H1 (cell line): ENCODE data around the gene C19orf53.
A peak's percentile ranks its signal among the peaks of the same experiment; 100 is the strongest.

Experiments
- BCL11A ChIP-seq, 2 experiments: IDR thresholded peaks; one replicate each; pipeline ENCODE4 v1.6.1; 2011; ENCODE audit warnings: low read depth in 2 of 2, low read length in 2 of 2, mild to moderate bottlenecking in 2 of 2
- CBX8 ChIP-seq: fragments of 300-800, 300-1000 bp; sonication (generic); IDR thresholded peaks from 2 replicates; pipeline ENCODE4 v1.7.1; 2016; ENCODE audit warnings: low read depth, low read length, borderline replicate concordance
- CTCF ChIP-seq, 3 experiments: IDR thresholded peaks; 1 replicate in 2 of 3; 2 replicates in 1 of 3; pipeline versions ENCODE4 v1.5.1 to v1.6.1; 2011; ENCODE audit warnings: low read length in 3 of 3, mild to moderate bottlenecking in 3 of 3, inconsistent platforms in 2 of 3, low read depth in 1 of 3, moderate library complexity in 1 of 3; ENCODE audit not compliant: insufficient read depth in 1 of 3; ENCODE audit errors: control extremely low read depth in 1 of 3
- EP300 ChIP-seq, 2 experiments: IDR thresholded peaks; 1 replicate in 1 of 2; 2 replicates in 1 of 2; pipeline ENCODE4 v1.6.1; 2011 to 2012; ENCODE audit warnings: low read depth in 2 of 2, low read length in 2 of 2, mild to moderate bottlenecking in 2 of 2, borderline replicate concordance in 1 of 2, inconsistent platforms in 1 of 2, moderate library complexity in 1 of 2
- EZH2 ChIP-seq: fragments of 200-600 bp; sonication (generic); IDR thresholded peaks from 2 replicates; pipeline ENCODE4 v1.7.1; 2012; ENCODE audit warnings: low read depth, mild to moderate bottlenecking, moderate library complexity, low read length, inconsistent platforms; ENCODE audit not compliant: severe bottlenecking
- JUND ChIP-seq: IDR thresholded peaks from 2 replicates; pipeline ENCODE4 v1.6.1; 2011; ENCODE audit warnings: mild to moderate bottlenecking, improper control_type of control experiment, low read length
- KDM1A ChIP-seq: fragments of 200-600, 300-600 bp; sonication (generic); IDR thresholded peaks from 2 replicates; pipeline ENCODE4 v1.7.1; 2016; ENCODE audit warnings: mild to moderate bottlenecking, low read length, borderline replicate concordance
- POLR2A ChIP-seq, 2 experiments: IDR thresholded peaks; 1 replicate in 1 of 2; 2 replicates in 1 of 2; pipeline ENCODE4 v1.6.1; 2011; ENCODE audit warnings: low read depth in 2 of 2, low read length in 2 of 2, mild to moderate bottlenecking in 2 of 2; ENCODE audit errors: control extremely low read depth in 1 of 2
- POLR2AphosphoS5 ChIP-seq: IDR thresholded peaks from 2 replicates; pipeline ENCODE4 v1.6.1; 2011; ENCODE audit warnings: low read depth, low read length
- RBBP5 ChIP-seq: IDR thresholded peaks from 2 replicates; pipeline ENCODE4 v1.7.1; 2012; ENCODE audit warnings: low read depth, mild to moderate bottlenecking, inconsistent platforms, low read length, moderate library complexity, borderline replicate concordance
- TF ChIP-seq, protein P1 (sequence below): IDR thresholded peaks from 2 replicates; pipeline ENCODE4 v1.6.1; 2012; ENCODE audit warnings: inconsistent platforms

DNA sequence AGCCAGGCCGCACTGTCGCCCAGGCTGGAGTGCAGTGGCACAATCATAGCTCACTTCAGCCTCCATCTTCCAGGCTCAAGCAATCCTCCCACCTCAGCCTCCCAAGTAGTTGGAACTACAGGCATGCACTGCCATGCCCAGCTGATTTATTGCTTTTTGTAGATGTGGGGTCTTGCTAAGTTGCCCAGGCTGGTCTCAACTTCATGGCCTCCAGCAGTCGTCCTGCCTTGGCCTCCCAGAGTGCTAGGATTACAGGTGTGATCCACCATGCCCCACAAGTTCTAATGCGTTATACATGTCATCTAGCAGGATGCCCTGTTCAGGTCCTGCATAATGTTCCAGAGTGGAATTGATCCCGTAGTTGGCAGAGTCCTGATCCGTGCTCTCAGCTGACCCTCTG is 4.6 kb downstream of the C19orf53 start:
- TF ChIP-seq CTCF (IDR thresholded peaks at IDR 0.05; ENCODE audit: control extremely low read depth in 1 of 3, insufficient read depth in 1 of 3, low read depth in 1 of 3, low read length in 3 of 3): no peak
- TF ChIP-seq EZH2: no peak
- TF ChIP-seq, protein P1, sequence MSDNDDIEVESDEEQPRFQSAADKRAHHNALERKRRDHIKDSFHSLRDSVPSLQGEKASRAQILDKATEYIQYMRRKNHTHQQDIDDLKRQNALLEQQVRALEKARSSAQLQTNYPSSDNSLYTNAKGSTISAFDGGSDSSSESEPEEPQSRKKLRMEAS: no peak
- no peak for TF ChIP-seq CBX8
- peak in 1 of 2 experiments; percentile 51; a peak in 1 of 3 replicates for TF ChIP-seq POLR2A (IDR thresholded peaks at IDR 0.05; ENCODE audit: control extremely low read depth in 1 of 2, low read depth in 2 of 2, low read length in 2 of 2)
- no peak for TF ChIP-seq JUND
- no peak for TF ChIP-seq KDM1A
- no peak for TF ChIP-seq BCL11A (IDR thresholded peaks at IDR 0.05; ENCODE audit: low read depth in 2 of 2, low read length in 2 of 2)
- no peak for TF ChIP-seq RBBP5
- TF ChIP-seq EP300 (IDR thresholded peaks at IDR 0.05; ENCODE audit: borderline replicate concordance in 1 of 2, low read depth in 2 of 2, low read length in 2 of 2): no peak
- no peak; the same call in 1 of the 2 replicates for TF ChIP-seq POLR2AphosphoS5
